ENCODE data around the gene TRIM7. TPM values are rescaled to one million over a fixed set of nuclear protein-coding genes. Genes with fewer than 3 reads are reported as not detected.
"Not testable (repeated sequence)": the region's sequence is repeated elsewhere in the genome, so short reads cannot be mapped to it uniquely, and the experiment has no call there.

TRIM7 gene
- total RNA-seq, 1 donor from 2014 or later, result 14.4 TPM

- DNase-seq (ENCODE audit: missing footprints) (no peak), ATAC-seq (no peak)
- intact Hi-C loops (cut with DNase I), result loop anchor here (1.0 kb wide), 1 partner anchor 12 kb away; no protein-coding TSS in a partner anchor
Observed at GRCh38 chr5:181218795-181219124, 13.8 kb upstream of the TRIM7 start.

- DNase-seq (ENCODE audit: missing footprints), result no peak
- ATAC-seq, result no peak
- intact Hi-C loops (cut with DNase I), result loop anchor here (1.0 kb wide), 1 partner anchor 11 kb away; no protein-coding TSS in a partner anchor
Observed at GRCh38 chr5:181217803-181218062, 12.7 kb upstream of the TRIM7 start.

GRCh38 chr5:181217111-181217802 is 12.3 kb upstream of the TRIM7 start:
- ATAC-seq, result peak; percentile 35
- intact Hi-C loops (cut with DNase I), result no loop called here
- DNase-seq (ENCODE audit: missing footprints), result no peak

GRCh38 chr5:181215997-181216989 is 11.3 kb upstream of the TRIM7 start:
- ATAC-seq (no peak), DNase-seq (ENCODE audit: missing footprints) (no peak)
- intact Hi-C loops (cut with DNase I), result no loop called here

GRCh38 chr5:181214249-181214648 is 9.3 kb upstream of the TRIM7 start:
- DNase-seq (ENCODE audit: missing footprints); ATAC-seq; intact Hi-C loops (cut with DNase I): not testable (repeated sequence)

GRCh38 chr5:181212934-181213333 is 7.9 kb upstream of the TRIM7 start:
- intact Hi-C loops (cut with DNase I), result no loop called here
- ATAC-seq (no peak), DNase-seq (ENCODE audit: missing footprints) (no peak)

- peak; percentile 42 for ATAC-seq
- intact Hi-C loops (cut with DNase I), result no loop called here
Observed at GRCh38 chr5:181212080-181212479, 7.1 kb upstream of the TRIM7 start.

GRCh38 chr5:181211208-181211607 is 6.2 kb upstream of the TRIM7 start:
- DNase-seq (ENCODE audit: missing footprints), result no peak
- no peak for ATAC-seq

More at GRCh38 chr5:181212080-181212479, 7.1 kb upstream of the TRIM7 start:
- DNase-seq (ENCODE audit: missing footprints), result no peak

GRCh38 chr5:181210698-181211097 is 5.7 kb upstream of the TRIM7 start:
- ATAC-seq; intact Hi-C loops (cut with DNase I); DNase-seq (ENCODE audit: missing footprints): not testable (repeated sequence)

More at GRCh38 chr5:181211208-181211607, 6.2 kb upstream of the TRIM7 start:
- intact Hi-C loops (cut with DNase I), result no loop called here

- DNase-seq (ENCODE audit: missing footprints); ATAC-seq; intact Hi-C loops (cut with DNase I): not testable (repeated sequence)
Observed at GRCh38 chr5:181210148-181210547, 5.2 kb upstream of the TRIM7 start.

- intact Hi-C loops (cut with DNase I); DNase-seq (ENCODE audit: missing footprints); ATAC-seq: not testable (repeated sequence)
Observed at GRCh38 chr5:181209006-181209405, 4.0 kb upstream of the TRIM7 start.

- intact Hi-C loops (cut with DNase I), result loop anchor here (1.0 kb wide), 1 partner anchor 14 kb away; no protein-coding TSS in a partner anchor
- no peak for DNase-seq (ENCODE audit: missing footprints)
- no peak for ATAC-seq
Observed at GRCh38 chr5:181207960-181208253, 2.9 kb upstream of the TRIM7 start.

GRCh38 chr5:181207214-181207959 is 2.4 kb upstream of the TRIM7 start:
- intact Hi-C loops (cut with DNase I), result loop anchor here (1.0 kb wide), 1 partner anchor 15 kb away; no protein-coding TSS in a partner anchor
- DNase-seq (ENCODE audit: missing footprints) (no peak), ATAC-seq (peak; percentile 48)

- intact Hi-C loops (cut with DNase I), result loop anchor here (1.0 kb wide), 2 partner anchors 12 to 15 kb away; no protein-coding TSS in a partner anchor
- peak; percentile 71 for DNase-seq (ENCODE audit: missing footprints)
Observed at GRCh38 chr5:181205761-181206649, 1.0 kb upstream of the TRIM7 start.

GRCh38 chr5:181204113-181204825 is 727 bp downstream of the TRIM7 start:
- peak; percentile 0 for ATAC-seq
- DNase-seq (ENCODE audit: missing footprints), result peak; percentile 75
- intact Hi-C loops (cut with DNase I), result no loop called here

More at GRCh38 chr5:181205761-181206649, 1.0 kb upstream of the TRIM7 start:
- peak; percentile 23 for ATAC-seq

GRCh38 chr5:181203777-181204112 is 1.3 kb downstream of the TRIM7 start:
- DNase-seq (ENCODE audit: missing footprints) (no peak), ATAC-seq (no peak)
- intact Hi-C loops (cut with DNase I), result no loop called here

- intact Hi-C loops (cut with DNase I), result no loop called here
- DNase-seq (ENCODE audit: missing footprints) (no peak), ATAC-seq (no peak)
Observed at GRCh38 chr5:181203093-181203711, 1.8 kb downstream of the TRIM7 start.

Data from Right ventricle myocardium inferior (tissue), 1 donor.